NCI-H1436 (cell line): ENCODE results near the gene NDUFV2.
"Not testable (repeated sequence)": the region's sequence is repeated elsewhere in the genome, so short reads cannot be mapped to it uniquely, and the experiment has no call there.

Experiments used
- DNase-seq: peaks from one replicate; lab custom pipeline; 2025; lab: John Stamatoyannopoulos, UW

Gene NDUFV2

DNA sequence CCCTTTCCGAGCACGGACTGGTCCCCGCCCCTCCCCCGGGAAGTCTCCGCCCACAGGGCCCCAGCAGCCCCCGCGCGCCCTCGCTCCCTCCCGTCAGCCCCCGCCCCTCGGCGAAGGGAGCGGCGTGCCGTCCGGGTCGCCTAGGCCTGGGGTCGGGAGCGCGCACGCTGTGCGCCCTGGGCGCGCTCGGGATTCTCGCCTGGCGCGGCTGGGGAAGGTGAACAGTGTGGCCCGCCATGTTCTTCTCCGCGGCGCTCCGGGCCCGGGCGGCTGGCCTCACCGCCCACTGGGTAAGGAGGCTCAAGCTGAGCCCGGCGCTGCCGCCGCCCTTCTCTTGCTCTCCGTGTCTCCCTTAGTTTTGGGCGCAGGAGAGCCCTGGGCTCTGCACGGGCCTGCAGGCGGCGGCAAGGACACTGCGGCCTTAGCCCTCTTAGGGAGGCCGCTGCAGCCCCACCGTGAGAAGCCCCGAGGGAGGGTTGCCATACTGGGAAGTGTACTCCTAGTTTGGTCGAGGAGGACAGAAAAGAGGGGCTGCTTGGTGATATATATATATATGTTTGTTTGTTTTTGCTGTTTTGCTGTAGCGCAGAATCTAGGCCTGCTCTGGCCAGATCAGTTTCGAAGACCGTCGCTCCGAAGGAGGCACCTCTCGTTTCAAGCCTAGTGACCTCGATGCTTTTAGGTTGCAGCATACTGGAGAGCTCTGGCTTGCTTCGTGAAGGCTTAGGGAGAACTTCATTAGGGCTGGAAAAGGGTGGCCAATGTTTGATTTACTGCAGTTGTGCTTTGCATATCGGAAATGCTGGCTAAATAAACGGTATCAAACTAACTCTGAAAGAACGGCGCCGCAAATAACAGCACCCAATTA lies at the start of gene NDUFV2:
Gene NDUFV2 (plus strand): TSS at position 192 of the 868 bp plus-strand sequence. CDS start 45 bp downstream, at position 237.
- peak; percentile 92 for DNase-seq

- DNase-seq, result no peak
Measured at GRCh38 chr18:9053814-9054213, 48.7 kb upstream of the NDUFV2 start.

GRCh38 chr18:9055185-9055584 lies 47.3 kb upstream of the NDUFV2 start:
- no peak for DNase-seq

GRCh38 chr18:9055626-9056025 lies 46.9 kb upstream of the NDUFV2 start:
- no peak for DNase-seq

GRCh38 chr18:9057646-9058045 lies 44.9 kb upstream of the NDUFV2 start:
- no peak for DNase-seq

DNA sequence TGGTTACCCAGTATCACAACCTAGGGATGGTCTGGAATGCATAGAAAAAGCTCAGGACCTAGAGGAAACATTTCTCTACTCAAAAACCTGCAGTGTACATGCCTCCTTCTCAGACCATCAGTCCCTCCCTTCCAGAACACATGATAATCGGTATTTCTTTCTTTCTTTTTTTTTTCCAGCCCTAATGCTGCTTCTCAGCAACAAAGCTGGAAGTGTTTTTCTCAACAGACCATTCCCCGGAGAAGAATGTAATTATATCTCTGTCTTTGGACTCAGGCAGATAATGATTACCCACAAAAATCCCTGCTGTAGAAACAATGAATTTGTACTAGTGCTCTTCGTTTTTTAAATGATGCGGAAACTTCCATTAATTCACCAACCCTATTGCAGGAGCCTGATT lies 44.1 kb upstream of the NDUFV2 start:
- no peak for DNase-seq

- no peak for DNase-seq
Measured at GRCh38 chr18:9062418-9062751, 40.1 kb upstream of the NDUFV2 start.

DNA sequence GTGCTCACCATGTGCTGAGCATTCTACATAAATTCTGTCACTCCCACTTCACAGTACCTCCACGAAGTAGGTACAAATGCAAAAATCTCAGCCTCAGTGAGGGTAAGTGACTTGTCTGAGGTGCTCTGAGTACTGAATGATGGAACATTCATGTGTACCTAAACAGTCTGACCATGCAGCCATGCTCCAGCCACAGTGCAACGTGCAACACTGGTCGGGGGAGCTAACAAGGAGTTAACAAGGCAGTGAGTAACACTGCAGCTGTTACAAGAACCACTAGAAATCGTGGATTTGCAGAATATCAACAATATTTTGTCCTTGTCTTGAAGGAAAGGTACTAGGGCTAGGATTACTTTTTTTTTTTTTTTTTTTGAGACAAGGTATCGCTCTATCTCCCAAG lies 36.6 kb upstream of the NDUFV2 start:
- no peak for DNase-seq

GRCh38 chr18:9066358-9066757 lies 36.1 kb upstream of the NDUFV2 start:
- no peak for DNase-seq

- no peak for DNase-seq
Measured at GRCh38 chr18:9066817-9067306, 35.6 kb upstream of the NDUFV2 start.

DNA sequence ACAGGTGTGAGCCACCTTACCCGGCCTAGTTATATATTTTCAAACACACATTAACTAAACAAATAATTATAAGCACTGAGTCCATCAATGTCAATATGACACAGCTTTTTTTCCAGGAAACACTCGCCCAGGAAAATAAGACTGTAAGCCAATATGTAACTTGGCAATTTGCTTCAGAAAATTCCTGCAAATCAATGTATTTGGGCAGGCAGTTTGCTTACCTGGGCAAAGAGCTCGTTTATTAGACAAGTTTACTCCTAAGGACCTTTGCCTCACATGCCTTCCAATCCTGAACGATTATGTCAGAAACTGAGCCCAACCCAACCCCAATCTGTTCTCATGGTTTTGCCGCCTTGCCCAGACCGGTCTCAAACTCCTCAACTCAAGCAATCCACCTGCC lies 34.7 kb upstream of the NDUFV2 start:
- no peak for DNase-seq

- no peak for DNase-seq
Measured at GRCh38 chr18:9068346-9068745, 34.2 kb upstream of the NDUFV2 start.

- DNase-seq, result no peak
Measured at GRCh38 chr18:9069601-9070000, 32.9 kb upstream of the NDUFV2 start.

DNA sequence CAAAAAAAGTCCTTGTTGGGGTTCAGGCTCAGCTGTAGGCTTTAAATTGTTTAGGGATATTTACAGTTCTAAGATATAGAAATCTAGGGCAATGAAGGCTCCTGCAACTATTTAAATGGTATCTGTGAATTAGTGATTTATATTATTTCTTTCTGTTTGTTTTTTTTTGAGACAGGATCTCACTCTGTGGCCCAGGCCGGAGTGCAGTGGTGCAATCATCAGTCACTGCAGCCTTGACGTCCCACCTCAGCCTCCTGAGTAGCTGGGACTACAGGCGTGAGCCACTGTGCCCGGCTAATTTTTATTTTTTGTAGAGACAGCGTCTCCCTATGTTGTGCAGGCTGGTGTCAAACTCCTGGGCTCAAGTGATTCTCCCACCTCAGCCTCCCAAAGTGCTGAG lies 32.3 kb upstream of the NDUFV2 start:
- DNase-seq, result no peak

- DNase-seq, result no peak
Measured at GRCh38 chr18:9079818-9080528, 22.5 kb upstream of the NDUFV2 start.

DNA sequence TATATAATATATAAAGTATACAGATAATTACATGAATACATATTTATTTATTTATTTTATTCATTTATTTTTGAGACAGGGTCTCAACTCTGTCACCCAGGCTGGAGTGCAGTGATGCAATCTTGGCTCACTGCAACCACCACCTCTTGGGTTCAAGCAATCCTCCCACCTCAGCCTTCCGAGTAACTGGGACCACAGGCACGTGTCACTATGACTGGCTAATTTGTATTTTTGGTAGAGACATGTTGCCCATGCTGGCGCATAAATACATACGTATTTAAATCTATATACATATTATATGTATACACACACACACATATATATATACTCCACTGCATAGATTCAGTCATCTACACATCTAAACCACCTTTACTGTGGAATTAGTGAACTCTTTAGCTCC lies 20.6 kb upstream of the NDUFV2 start:
- no peak for DNase-seq

DNA sequence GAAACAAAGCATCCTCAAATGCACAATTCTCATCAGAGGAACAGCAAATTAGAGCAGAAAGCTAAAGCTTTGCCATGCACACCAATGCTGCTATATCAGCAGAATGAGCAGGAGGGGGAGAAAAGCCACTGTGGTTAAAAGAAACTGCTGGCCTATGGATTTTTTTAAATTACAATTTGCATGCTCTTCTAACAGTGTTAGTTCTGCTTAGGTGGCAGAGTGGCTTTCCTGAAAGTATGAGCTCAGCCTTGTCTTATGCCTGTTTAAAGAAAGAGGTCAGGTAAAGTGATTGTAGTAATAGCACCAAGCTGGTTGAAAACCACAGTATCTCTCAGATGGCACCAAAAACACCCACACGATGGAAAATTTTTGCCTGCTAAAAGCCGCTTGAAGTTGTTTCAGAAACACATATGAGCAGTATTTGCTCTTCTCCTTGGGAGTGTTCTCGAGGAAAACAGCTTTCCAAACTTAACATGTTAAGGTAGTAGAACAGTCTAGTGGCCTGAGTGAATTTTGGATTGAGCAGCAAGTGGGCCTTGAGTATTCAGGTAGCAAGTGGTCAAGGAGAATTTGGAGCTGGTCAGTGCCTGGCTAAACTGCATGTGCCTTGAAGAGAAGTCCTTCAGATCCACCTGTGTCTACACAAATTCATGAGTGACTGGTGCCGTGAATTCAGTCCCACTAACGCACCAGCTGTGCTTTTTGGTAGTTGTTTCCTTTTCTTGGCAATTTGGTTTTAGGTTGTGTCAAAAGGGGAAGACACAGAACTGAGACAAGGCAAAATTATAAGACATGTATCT lies 19.6 kb upstream of the NDUFV2 start:
- no peak for DNase-seq

- DNase-seq, result no peak
Measured at GRCh38 chr18:9086015-9086414, 16.5 kb upstream of the NDUFV2 start.

GRCh38 chr18:9086624-9087023 lies 15.9 kb upstream of the NDUFV2 start:
- DNase-seq, result no peak

GRCh38 chr18:9087144-9087543 lies 15.4 kb upstream of the NDUFV2 start:
- no peak for DNase-seq

DNA sequence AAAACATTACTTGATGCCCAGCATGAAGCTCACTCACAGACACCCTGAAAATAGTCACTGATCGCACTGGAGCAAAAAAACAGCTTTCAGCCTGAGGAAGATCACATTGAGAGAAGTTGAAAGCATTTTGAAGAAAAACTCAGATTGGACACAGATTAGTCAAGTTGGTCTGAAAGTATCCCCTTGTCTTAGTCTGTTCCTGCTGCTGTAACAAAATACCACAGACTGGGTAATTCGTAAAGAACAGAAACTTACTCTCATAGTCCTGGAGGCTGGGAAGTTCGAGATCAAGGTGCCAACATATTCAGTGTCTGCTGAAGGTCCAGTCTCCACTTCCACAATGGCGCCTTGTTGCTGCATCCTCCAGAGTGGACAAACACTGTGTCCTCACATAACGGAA lies 14.2 kb upstream of the NDUFV2 start:
- DNase-seq, result no peak

DNA sequence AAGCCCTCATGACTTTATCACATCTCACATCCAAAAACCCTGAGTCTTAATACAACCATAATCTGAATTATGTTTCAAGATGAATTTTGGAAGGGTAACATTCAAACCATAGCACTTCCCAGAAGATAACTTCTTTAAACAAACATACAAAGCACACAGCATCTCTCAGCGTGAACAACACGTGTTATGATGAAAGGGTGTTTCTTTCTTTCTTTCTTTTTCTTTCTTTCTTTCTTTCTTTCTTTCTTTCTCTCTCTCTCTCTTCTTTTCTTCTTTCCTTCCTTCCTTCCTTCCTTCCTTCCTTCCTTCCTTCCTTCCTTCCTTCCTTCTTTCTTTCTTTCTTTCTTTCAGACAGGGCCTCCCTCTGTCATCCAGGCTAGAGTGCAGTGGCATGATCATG lies 13.8 kb upstream of the NDUFV2 start:
- not testable (repeated sequence) for DNase-seq

DNA sequence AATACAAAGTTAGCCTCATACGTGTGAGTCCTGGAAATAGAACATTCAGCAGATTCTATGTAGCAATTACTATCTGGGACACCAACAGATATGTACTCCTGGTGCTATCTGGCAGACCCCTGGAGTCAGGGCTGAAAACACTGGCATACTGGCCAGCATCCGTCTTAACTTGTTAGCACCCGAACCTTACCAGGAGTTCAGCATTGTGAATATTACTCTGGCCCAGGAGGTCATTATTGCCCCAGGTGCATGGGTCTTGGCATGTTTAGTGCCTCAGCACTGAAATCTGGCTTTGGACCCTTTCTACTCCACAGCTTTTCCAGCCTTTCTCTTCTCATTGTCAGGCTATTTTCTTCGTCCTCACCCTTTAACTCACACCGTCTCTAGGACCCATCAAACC lies 11.9 kb upstream of the NDUFV2 start:
- no peak for DNase-seq
